GM19372 (cell line): ENCODE data around the gene UTS2.

Experiments
- ATAC-seq: cut with Tn5 transposase; IDR thresholded peaks from one replicate; pipeline ENCODE4 v1.9.1; 2021; ENCODE audit warnings: mild to moderate bottlenecking, low read depth, moderate library complexity; ENCODE audit not compliant: unreplicated experiment

The UTS2 gene, protein sequence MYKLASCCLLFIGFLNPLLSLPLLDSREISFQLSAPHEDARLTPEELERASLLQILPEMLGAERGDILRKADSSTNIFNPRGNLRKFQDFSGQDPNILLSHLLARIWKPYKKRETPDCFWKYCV

DNA sequence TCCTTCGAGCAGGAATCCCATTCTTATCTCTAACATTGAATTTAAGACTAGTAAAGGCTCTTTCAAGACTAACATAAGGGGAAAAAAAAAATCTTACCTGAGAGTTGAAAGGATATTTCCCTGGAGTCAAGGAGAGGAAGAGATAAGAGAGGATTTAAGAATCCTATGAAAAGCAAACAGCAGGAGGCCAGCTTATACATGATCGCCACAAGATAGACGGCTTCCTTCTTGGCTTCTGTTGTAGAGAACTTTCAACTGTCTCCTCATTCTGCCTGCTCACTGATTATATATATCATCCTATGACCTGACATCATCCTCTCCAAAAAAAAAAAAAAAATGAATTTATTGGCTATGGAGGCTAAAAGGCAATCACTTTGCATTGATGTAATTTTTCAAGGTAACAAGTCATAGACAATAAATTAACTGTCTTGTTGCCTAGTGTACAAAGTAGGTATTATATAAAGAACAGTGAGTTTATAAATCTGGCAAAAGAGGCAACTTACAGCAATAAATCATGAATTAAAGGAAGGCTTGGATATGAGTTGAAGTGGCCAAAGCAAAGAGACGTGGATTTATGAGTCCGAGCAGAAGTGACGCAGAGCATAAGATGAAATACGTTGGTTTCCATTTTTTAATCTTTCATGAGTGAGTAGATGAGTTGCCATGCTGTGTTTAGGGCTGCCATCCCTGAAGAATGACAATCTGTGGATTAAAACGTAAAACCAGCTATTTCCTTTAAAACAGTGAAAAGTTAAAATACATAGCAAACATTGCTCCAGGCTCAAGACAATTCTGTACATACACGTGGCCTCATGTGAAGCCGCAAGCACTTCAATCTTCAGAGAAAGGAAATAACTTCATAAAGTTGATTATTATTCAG, at the start of gene UTS2:
TSS of gene UTS2 (minus strand) at position 262 of the 880 bp plus-strand sequence. CDS start at position 200, 62 bp downstream.
- ATAC-seq: no peak

DNA sequence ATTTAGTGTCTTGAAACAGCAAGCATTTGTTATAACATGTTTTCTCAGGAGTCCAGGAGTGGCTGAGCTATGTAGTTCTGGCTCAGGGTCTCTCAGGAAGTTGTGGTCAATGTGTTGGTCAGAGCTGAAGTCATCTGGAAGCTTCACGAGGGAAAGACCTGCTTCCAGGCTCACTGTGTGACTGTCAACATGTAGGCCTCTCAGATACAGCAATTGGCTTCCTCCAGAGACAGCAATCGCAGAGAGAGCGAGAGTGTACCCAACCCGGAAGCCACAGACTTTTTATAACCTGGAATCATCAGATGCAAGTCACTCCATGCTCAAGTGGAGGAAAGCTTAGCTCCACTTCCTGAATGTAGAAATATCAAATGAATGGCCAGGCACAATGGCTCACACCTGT, 46.9 kb upstream of the UTS2 start:
- no peak for ATAC-seq

DNA sequence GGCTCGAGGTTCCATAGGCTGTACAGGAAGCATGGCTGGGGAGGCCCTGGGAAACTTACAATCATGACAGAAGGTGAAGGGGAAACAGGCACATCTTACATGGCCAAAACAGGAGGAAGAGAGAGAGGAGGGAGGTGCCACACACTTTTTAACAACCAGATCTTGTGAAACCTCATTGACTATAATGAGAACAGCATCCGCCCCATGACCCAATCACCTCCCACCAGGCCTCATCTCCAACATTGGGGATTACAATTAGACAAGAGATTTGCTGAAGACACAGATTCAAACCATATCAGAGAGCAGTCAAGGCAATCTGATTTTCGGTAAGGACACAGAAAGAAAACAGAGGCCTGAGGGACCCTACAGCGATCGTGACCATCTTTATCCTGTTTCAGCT, 46.1 kb upstream of the UTS2 start:
- ATAC-seq: no peak

DNA sequence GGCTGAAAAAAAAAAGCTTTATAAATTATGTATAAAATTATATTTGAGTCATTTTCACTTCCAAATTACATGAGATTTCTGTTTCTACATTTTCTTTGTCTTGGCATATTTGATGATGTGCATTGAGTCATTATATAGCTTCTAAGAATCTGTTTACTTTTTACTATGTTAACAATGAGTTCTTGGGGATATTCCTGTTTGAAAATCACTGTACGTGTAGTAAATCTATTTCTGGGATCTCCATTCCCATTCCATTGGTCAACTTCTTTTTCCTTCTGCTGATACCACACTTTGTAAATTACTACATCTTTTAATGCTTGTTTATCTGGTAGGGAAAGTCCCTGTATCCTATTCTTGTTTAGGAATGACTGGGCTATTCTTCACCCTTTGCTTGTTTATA, 44.1 kb upstream of the UTS2 start:
- ATAC-seq: no peak

DNA sequence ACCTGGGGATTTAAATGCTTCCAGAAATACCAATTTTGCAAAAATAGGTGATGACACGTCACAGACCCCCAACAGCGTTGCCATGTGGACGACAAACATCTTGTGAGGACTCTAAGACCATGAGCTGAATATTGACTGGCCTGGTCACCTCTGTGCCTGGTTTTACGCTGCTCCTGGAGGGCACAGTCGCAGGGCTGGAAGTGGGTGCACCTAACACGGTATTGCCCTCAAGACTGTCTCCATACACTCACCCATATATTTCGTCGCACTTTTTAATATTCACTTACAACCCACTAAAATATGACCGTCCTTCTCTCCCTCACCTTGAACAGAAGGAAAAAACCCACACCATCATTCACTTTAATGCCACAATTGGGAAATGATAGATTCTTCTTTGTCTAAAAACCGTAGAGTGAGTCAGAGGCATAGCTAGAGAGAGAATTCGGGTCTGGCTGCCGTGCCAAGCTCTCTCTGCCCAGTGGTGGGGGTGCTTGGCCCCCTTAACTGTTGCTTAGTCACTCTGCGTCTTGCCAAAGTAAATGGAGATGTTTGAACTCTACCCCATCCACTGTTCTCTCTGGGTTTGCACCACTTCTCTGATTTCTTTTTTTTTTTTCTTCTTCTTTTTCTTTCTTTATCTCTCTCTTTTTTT, 40.8 kb upstream of the UTS2 start:
- no peak for ATAC-seq

DNA sequence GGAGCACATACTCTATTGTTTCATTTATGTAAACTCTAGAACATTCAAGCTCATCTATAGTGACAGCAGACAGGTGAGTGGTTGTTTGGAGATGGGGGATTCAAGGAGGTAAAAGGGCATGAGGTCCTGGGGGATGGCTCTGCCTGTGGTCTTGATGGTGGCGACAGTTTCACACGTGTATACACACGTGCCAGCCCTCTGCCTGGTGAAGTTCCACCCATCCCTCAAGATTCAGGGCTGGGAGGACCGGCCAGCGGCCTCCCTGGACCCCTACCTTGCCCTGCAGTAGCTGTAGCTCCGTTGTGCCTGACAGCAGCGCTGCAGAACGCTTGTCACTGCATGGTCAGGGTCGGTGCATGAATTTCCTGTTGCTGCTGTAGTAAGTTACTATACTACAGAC, 38.9 kb upstream of the UTS2 start:
- ATAC-seq: no peak

DNA sequence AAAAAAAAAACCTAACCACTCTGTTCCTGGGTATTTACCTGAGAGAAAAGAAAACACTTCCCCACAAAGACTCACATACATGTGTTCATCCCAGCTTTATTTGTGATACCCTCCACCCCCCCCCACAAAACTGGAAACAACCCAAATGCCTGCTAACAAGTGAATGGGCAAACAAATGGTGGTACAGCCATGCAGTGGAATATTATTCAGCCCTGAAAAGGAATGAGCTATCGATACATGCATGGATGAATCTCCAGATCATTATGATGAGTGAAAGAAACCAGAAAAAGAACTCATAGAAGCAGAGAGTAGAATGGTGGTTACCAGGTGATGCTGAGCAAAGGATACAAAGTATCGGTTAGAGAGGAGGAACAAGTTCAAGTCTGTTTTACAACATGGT, 38.0 kb upstream of the UTS2 start:
- ATAC-seq: no peak

DNA sequence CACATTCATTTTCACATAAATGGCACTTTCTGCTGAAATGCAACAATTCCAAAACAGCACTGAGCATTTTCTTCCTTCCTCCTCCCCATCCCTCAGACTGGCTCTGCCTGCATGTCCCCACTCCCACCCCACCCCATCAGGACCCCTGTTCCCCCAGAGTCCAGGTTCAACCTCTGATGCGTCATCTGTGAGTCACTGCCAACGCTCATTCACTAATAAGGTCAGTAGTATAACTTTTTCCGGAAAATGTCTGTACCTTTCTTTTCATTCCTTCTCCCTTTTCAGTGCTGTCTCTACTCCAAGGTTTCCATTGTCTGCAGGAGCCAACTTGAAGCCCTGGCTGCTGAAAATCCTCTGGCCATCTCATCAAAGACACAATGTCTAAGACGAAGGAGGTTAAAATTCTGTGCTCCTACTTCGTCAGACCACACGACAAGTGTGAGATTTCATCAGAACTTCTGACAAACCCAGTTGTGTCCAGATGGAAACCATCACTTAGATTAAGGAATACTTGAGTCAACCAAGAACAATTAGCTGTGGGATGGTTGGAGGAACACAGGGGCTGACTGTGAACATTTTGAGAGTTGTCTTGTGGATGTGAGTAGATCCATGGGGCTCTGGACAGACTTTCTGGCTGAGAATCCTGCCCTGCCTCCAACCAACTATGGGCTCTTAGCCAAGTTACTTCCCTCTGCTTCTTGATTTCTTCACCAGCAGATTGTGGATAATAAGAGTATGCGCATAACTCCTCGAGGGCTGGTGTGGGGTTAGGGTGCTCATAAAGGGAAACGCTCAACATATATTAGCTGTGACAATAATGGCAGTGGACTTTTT, 35.6 kb upstream of the UTS2 start:
- no peak for ATAC-seq

DNA sequence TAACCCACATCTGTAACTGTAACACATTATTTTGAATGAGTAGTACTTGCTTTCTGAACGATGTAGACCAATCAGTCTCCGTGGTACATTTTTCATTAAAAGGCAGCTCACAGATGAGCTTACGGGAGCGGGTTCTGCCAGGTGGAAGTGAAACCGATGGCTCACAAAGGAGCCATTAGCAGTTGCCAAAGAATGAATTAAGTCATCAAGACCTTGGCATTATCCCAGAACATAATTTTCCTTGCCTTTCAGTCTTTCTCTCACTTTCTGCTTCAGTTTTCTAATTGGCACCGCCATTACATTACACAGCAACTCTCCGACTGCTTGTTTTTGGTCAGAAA, 33.5 kb upstream of the UTS2 start:
- no peak for ATAC-seq

DNA sequence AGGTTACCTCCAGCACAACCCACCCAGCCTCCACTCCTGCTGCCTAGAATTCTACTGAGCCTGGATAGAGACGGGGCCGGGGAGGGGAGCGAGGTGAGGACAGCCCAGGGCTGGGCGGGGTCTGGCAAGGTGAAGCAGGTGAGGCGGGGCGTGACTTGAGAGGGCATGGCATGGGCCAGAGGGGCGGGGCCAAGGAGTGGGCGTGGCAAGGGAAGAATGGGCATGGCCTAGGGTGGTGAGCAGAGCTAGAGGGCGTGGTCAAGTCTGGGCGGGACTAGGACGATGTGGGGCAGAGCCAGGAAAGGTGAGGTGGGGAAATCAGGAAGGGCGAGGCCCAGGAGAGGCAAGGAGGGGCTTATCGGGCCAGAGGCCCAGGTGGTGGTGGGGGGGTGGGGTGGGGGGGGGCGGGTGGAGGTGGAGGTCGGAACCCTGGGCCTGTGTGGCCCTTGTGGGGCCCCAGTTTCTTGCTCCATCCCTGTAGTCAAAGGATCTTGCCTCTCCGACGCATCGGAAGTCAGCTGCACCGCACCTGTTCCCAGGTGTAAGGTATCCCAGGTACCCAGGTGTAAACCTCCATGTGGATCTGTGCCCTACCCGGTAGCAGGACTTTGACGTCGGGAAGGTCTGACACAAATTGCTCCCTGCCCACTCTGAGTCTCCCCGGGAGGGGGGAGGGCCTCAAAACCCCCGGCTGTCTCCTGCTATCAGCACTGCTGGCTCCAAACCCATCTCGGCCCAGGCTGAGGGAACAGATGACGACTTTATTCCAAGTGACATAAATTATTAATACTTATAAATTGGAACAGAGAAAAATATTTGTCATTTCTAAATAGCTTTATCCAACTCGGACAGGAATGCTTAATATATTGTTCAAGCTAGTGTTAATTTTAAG, 32.9 kb upstream of the UTS2 start:
- no peak for ATAC-seq

DNA sequence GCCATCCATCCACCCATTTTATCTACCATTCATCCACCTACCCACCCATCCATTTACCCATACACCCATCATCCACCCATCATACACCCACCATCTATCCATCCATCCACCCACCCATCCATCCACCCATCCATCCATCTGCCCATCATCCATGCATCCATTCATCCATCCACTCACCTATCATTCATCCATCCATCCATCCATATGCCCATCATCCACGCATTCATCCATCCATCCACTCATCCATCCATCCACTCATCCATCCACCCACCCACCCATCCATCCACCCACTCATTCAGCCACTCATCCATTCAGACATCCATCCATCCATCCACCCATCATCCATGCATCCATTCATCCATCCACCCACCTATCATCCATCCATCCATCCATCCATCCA, 31.9 kb upstream of the UTS2 start:
- no peak for ATAC-seq

DNA sequence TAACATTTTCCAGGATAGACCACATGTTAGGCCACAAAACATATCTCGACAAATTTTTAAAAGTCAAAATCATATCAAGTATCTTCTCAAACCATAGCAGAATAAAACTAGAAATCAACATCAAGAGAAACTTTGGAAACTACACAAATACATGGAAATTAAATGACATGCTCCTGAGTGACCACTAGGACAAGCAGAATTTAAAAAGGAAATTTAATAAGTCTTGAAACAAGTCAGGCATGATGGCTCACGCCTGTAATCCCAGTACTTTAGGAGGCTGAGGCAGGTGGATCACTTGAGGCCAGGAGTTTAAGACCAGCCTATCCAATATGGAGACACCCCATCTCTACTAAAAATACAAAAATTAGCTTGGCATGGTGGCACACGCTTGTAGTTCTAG, 26.4 kb upstream of the UTS2 start:
- ATAC-seq: no peak

DNA sequence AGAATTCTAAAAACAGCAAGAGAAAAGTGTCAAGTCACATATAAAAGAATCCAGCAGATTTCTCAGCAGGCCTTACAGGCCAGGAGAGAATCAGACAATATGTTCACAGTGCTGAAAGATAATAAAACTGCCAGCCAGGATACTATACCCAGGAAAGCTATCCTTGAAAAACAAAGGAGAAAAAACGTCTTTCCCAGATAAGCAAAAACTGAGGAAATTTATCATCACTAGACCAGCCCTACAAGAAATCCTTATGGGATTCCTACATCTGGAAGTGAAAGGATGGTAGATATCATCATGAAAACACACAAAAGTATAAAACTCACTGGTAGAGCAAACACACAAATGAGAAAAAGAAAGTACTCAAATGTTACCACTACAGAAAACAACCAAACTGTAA, 25.2 kb upstream of the UTS2 start:
- no peak for ATAC-seq

DNA sequence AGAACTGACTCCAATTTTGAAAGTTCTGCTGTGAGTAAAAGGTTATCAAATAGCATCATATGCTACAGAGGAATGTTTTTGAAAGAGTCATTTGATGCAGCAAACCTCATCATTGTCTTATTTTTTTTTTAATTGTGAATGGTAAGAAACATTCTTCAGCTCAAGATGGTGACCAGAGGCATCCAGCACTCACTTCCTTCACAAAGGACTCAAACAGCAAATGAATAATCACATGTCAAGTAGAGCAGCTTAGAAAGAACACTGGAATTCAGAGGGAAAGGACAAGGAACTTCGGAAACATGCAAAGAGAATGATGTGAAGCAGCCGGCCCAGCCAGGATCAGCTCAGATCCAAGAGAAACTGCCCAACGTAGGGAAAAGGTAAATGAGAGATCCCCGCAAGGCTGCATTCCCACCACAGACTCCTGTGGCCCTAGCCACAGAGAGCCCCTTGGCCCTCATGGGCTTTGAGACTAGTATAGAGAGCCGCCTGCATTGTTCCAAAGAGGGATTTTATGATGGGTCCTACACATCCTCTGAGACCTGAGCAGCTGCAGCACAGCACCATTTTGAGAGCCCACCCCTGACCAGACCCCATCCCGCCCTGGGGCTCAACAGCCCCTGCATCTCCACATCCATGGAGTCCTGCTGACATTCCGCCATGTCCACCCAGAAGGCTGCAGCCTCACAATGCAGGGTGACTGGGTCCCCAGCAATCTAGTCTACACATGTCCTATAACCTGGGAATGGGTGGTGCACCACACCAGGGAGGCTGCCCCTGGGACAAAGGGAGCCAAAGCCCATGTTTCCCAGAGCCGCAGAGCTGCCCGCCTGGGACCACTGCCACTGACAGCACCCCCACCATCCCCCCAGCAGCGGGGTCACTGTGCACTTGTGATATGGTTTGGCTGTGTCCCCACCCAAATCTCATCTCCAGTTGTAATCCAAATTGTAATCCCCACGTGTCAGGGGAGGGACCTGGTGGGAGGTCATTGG, 21.2 kb upstream of the UTS2 start:
- ATAC-seq: no peak

DNA sequence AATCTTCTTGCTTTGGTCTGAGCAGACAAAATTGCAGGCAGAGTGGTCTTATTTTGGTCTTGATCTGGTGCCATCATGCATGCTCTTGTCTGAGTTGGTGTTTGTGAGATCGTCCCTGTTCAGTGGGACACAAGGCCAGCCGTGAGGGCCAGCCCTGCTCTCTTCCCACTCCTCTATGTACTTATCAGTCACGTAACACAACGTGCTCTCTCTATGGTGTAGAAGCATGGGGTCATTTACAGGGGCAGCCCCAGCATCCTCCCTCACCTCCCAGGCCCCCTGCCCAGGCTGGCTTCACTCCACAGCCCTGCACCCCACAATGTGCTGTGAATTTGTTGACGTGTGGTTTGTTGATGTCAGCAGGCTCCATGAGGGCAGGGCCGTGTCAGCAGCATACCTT, 18.3 kb upstream of the UTS2 start:
- no peak for ATAC-seq

DNA sequence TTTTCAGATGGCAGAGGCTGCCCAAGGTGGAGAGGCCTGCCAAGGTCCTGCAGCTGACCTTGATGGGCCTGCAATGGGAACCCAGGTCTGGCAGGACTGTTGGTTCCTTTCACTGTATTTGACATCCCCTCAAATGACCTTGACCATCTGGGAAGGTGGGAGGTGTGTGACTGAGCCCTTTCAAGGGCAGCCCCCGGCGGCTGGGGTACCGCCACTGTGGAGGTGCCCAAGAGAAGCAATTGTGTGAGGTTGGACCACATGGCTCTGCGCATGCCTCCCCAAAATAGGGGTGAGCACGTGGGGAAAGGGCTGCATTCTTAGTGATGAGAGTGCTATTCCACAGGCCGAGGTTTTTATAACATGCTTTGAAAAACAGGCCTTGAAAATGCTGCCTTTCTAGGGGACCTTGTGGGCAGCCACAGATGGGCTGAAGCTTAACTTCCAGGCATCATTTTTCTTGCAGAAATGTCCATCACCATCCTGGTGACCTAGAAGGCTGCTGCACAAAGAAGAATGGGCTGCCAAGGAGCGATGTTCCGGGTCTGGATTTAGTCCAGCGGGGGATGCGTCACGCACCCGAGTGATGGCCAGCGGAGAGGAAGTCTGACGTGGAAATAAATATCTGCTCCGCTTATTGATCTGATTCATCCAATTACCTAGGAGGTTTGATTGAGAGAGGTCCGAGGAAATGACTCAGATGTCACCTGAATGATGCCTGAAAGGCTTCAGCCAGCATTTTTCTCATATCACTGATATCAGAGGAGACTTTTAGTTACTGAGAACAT, 16.5 kb upstream of the UTS2 start:
- ATAC-seq: no peak

DNA sequence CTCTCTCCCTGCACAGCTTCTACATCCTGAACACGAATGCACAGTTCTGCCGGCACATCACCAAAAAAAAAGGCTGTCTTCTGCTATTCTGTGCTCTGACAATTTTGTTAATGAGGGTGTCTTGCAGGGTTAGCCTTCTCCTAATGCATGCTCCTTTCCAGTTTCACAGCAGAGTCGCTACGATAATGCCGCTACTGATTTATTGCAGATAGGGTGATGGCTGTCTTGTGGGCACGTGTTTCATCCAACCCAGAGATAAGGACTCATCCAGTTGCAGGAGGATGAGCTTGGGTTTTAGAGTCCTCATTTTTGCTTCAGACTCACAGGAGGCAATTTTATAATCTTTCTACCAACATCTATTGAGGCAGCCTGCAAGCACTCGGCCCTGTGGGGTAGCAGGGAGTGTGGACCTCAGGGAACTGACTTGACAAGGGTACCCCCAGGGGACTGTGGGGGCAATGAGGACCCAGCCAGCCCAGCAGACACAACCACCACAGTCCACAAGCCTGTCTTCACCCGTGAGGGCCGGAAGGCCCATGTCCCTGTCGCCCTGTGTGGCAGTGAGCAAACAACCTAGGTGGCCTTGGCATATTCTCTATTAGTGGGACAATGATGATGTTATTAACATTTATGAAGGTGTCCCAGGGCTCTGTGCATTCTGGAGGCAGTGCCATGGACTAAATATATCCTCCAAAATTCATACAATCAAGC, 15.4 kb upstream of the UTS2 start:
- no peak for ATAC-seq

DNA sequence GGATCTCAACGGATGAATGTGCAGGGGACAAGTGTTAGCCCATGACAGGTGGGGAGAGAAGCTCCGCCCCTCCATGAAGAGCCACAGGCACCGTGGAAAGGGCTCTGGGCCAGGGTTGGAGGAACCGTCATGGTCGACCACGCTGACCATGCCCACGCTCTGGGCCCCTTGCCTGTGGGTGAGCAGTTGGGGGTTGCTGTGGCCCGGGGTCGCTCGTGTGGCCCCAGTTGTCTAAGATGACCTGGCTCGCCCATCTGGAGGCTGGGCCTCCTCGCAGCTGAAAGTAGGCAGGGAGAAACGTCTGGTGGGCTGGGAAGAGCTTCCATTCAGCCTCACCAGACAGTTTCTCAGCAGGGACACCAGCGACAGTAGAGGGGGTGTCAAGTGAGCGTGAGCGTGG, 13.1 kb upstream of the UTS2 start:
- ATAC-seq: no peak
